ENCODE measurements around the gene HECW1. TPM values are rescaled to one million over a fixed set of nuclear protein-coding genes. Genes with fewer than 3 reads are reported as not detected.
"Not testable (repeated sequence)": the region's sequence is repeated elsewhere in the genome, so short reads cannot be mapped to it uniquely, and the experiment has no call there.

The HECW1 gene
- total and polyA plus RNA-seq, 8 donors: 0.29 to 5.1 (median 3.2) TPM

GRCh38 chr7:43205171-43205795, 92.8 kb downstream of the HECW1 start:
- Histone ChIP-seq H3K9me3 (no peaks in the 10 kb centered on the region), H3K4me1 (no peaks in the 10 kb centered on the region), H3K27me3 (peaks cover 0 to 11% of the 10 kb centered on the region in 2 donors), H3K27ac (no peak overlapping the region), H3K36me3 (no peaks in the 10 kb centered on the region), H3K4me3 (no peak overlapping the region)
- TF ChIP-seq, protein P1, sequence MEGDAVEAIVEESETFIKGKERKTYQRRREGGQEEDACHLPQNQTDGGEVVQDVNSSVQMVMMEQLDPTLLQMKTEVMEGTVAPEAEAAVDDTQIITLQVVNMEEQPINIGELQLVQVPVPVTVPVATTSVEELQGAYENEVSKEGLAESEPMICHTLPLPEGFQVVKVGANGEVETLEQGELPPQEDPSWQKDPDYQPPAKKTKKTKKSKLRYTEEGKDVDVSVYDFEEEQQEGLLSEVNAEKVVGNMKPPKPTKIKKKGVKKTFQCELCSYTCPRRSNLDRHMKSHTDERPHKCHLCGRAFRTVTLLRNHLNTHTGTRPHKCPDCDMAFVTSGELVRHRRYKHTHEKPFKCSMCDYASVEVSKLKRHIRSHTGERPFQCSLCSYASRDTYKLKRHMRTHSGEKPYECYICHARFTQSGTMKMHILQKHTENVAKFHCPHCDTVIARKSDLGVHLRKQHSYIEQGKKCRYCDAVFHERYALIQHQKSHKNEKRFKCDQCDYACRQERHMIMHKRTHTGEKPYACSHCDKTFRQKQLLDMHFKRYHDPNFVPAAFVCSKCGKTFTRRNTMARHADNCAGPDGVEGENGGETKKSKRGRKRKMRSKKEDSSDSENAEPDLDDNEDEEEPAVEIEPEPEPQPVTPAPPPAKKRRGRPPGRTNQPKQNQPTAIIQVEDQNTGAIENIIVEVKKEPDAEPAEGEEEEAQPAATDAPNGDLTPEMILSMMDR (IDR thresholded peaks at IDR 0.05): no peak
- ATAC-seq: no peak
- intact Hi-C loops (cut with DNase I): no loop called here
- DNase-seq: no peak

GRCh38 chr7:43208242-43208641, 95.8 kb downstream of the HECW1 start:
- ATAC-seq (no peak), DNase-seq (no peak)
- Histone ChIP-seq H3K9me3 (no peaks in the 10 kb centered on the region), H3K36me3 (no peaks in the 10 kb centered on the region), H3K27ac (no peak overlapping the region), H3K4me1 (no peaks in the 10 kb centered on the region), H3K4me3 (no peak overlapping the region), H3K27me3 (no peaks in the 10 kb centered on the region)
- intact Hi-C loops (cut with DNase I): no loop called here
- TF ChIP-seq, protein P1 (IDR thresholded peaks at IDR 0.05): no peak

GRCh38 chr7:43210539-43210938, 98.1 kb downstream of the HECW1 start:
- H3K4me1 ChIP-seq; intact Hi-C loops (cut with DNase I); ATAC-seq; H3K4me3 ChIP-seq; H3K9me3 ChIP-seq; H3K36me3 ChIP-seq; H3K27ac ChIP-seq; H3K27me3 ChIP-seq; DNase-seq: not testable (repeated sequence)

DNA sequence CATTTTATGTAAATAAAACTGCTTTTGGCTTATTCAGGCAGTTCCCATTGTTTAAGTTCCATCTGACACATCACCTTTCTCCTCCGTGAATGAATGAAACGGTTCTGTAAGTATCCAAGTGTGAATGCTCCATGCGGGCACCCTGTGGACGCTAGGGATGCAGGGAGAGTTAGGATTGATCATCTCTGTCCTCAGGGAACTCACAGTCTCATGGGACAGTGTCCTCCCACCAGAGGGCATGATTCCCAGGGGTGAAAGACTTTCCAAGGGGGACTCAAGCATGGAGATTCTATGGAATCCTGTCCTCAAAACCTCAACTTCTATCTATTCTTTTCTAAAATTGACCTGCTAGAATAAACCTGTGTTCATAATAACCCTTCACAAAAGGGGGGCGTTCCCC, 98.8 kb downstream of the HECW1 start:
- no peak overlapping the region for H3K4me3 ChIP-seq
- H3K27me3 ChIP-seq: peaks cover 0 to 6% of the 10 kb centered on the region in 2 donors
- DNase-seq: no peak
- ATAC-seq: no peak
- TF ChIP-seq, protein P1 (IDR thresholded peaks at IDR 0.05): no peak
- no peaks in the 10 kb centered on the region for H3K9me3 ChIP-seq
- intact Hi-C loops (cut with DNase I): no loop called here
- no peaks in the 10 kb centered on the region for H3K36me3 ChIP-seq
- H3K4me1 ChIP-seq: no peaks in the 10 kb centered on the region
- H3K27ac ChIP-seq: no peak overlapping the region

DNA sequence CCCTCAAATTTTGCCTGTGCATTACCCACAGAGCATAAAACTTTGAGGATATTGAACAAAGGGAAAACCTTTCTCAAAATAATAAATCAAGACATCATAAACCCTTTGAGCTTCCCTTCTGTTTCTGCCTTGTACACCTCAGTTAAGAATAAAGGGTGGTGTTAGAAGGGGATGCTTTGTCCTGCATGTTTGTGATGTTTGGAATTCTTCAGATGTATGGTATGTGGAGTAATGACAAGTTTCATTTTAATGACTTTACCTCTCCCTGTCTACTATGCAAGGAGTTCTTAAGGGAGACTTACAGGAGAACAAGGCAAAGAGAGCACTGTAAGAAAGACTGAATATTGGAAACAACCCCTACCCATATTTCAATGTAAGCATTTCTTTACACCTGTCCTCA, 99.2 kb downstream of the HECW1 start:
- TF ChIP-seq, protein P1 (IDR thresholded peaks at IDR 0.05): no peak
- no peak for ATAC-seq

GRCh38 chr7:43212921-43213320, 100.5 kb downstream of the HECW1 start:
- no peak overlapping the region for H3K4me3 ChIP-seq
- no peak for DNase-seq
- no peaks in the 10 kb centered on the region for H3K36me3 ChIP-seq
- no peaks in the 10 kb centered on the region for H3K4me1 ChIP-seq
- no peak for ATAC-seq
- TF ChIP-seq, protein P1 (IDR thresholded peaks at IDR 0.05): no peak
- H3K27me3 ChIP-seq: peaks cover 0 to 12% of the 10 kb centered on the region in 2 donors
- no peaks in the 10 kb centered on the region for H3K9me3 ChIP-seq
- no peak overlapping the region for H3K27ac ChIP-seq
- intact Hi-C loops (cut with DNase I): no loop called here

More for the DNA sequence above, 99.2 kb downstream of the HECW1 start:
- Histone ChIP-seq H3K9me3 (no peaks in the 10 kb centered on the region), H3K4me1 (no peaks in the 10 kb centered on the region), H3K36me3 (no peaks in the 10 kb centered on the region), H3K27me3 (peaks cover 0 to 10% of the 10 kb centered on the region in 2 donors), H3K27ac (no peak overlapping the region), H3K4me3 (no peak overlapping the region)
- intact Hi-C loops (cut with DNase I): no loop called here
- DNase-seq: no peak

All from left lung (tissue), 10 donors.